Neural progenitor cell (in vitro differentiated cells): ENCODE measurements around the gene STX2. TPM values are rescaled to one million over a fixed set of nuclear protein-coding genes. Genes with fewer than 3 reads are reported as not detected.

Source experiments
- DNase-seq: peaks from one replicate; pipeline ENCODE4 v3.0.0-alpha.2; 2016; ENCODE audit warnings: low spot score
- H2AFZ ChIP-seq: fragments of 200-600 bp; sonication (generic); replicated peaks from 2 replicates; pipeline ENCODE4 v1.6.1; 2016; ENCODE audit warnings: antibody characterized with exemption
- H3F3A ChIP-seq: fragments of 200-600 bp; sonication (generic); 2 replicates; pipeline ENCODE4 v1.6.1; 2016; ENCODE audit warnings: antibody characterized with exemption, low read depth
- H3K27ac ChIP-seq: fragments of 200-600 bp; sonication (generic); 2 replicates; pipeline ENCODE4 v1.5.1; 2016; ENCODE audit warnings: mild to moderate bottlenecking
- H3K27me3 ChIP-seq: fragments of 200-600 bp; sonication (generic); 2 replicates; pipeline ENCODE4 v1.6.1; 2016; ENCODE audit warnings: mild to moderate bottlenecking, moderate library complexity
- H3K36me3 ChIP-seq: fragments of 200-600 bp; sonication (generic); 2 replicates; pipeline ENCODE4 v1.5.1; 2016
- H3K4me1 ChIP-seq: fragments of 200-600 bp; sonication (generic); 2 replicates; pipeline ENCODE4 v1.6.1; 2016; ENCODE audit warnings: mixed run types
- H3K4me2 ChIP-seq: fragments of 200-600 bp; sonication (generic); 2 replicates; pipeline ENCODE4 v1.6.1; 2016
- H3K4me3 ChIP-seq: fragments of 200-600 bp; sonication (generic); 2 replicates; pipeline ENCODE4 v1.5.1; 2016
- H3K79me2 ChIP-seq: fragments of 200-600 bp; sonication (generic); 2 replicates; pipeline ENCODE4 v1.6.1; 2016; ENCODE audit warnings: low read depth
- H3K9ac ChIP-seq: fragments of 200-600 bp; sonication (generic); 2 replicates; pipeline ENCODE4 v1.6.1; 2016
- H3K9me3 ChIP-seq: fragments of 200-600 bp; sonication (generic); 2 replicates; pipeline ENCODE4 v1.5.1; 2016; ENCODE audit warnings: low read depth
- H4K20me1 ChIP-seq: fragments of 200-600 bp; sonication (generic); 2 replicates; pipeline ENCODE4 v1.6.1; 2016; ENCODE audit warnings: low read depth
- H3K27ac Mint-ChIP-seq: 3 replicates; pipeline ENCODE4 v1.8.0; 2021; ENCODE audit warnings: mixed read lengths
- H3K27me3 Mint-ChIP-seq: 2 replicates; pipeline ENCODE4 v1.8.0; 2022; ENCODE audit warnings: low read depth, mild to moderate bottlenecking, inconsistent platforms, moderate library complexity, mixed read lengths; ENCODE audit not compliant: insufficient read depth
- H3K36me3 Mint-ChIP-seq: 3 replicates; pipeline ENCODE4 v1.8.0; 2021; ENCODE audit warnings: mixed read lengths
- H3K4me1 Mint-ChIP-seq: 3 replicates; pipeline ENCODE4 v1.8.0; 2021; ENCODE audit warnings: mixed read lengths
- H3K4me3 Mint-ChIP-seq: 3 replicates; pipeline ENCODE4 v1.8.0; 2021; ENCODE audit warnings: mild to moderate bottlenecking, moderate library complexity, mixed read lengths
- H3K9me3 Mint-ChIP-seq: 3 replicates; pipeline ENCODE4 v1.8.0; 2020; ENCODE audit warnings: mixed read lengths
- CTCF ChIP-seq: fragments of 200-600 bp; sonication (generic); IDR thresholded peaks from 2 replicates; pipeline ENCODE4 v1.5.1; 2017; ENCODE audit warnings: antibody characterized with exemption, mild to moderate bottlenecking
- EZH2 ChIP-seq: fragments of 200-600 bp; sonication (generic); IDR thresholded peaks from 2 replicates; pipeline ENCODE4 v1.6.1; 2017; ENCODE audit warnings: antibody characterized with exemption, mild to moderate bottlenecking, moderate library complexity
- EZH2phosphoT487 ChIP-seq: fragments of 200-600 bp; sonication (generic); IDR thresholded peaks from 2 replicates; pipeline ENCODE4 v1.6.1; 2017; ENCODE audit warnings: antibody characterized with exemption
- total RNA-seq: library from RNA; depleted of rRNA; stranded (reverse); fragments of >200 nt; gene quantifications from 2 replicates; pipeline ENCODE4 v1.2.3, GENCODE V29; 2015; ENCODE audit warnings: low replicate concordance

The STX2 gene
- total RNA-seq, 1 donor from 2014 or later, result 44.0 TPM

GRCh38 chr12:130793554-130793849 lies 45.5 kb downstream of the STX2 start:
- Histone ChIP-seq H3K4me3 (no peak overlapping the region), H2AFZ (no peak overlapping the region), H3K4me1 (peaks cover 20% of the 10 kb centered on the region), H3K79me2 (no peaks in the 10 kb centered on the region), H3K9me3 (no peaks in the 10 kb centered on the region), H3K36me3 (no peaks in the 10 kb centered on the region), H3K9ac (no peak overlapping the region), H3K27ac (no peak overlapping the region), H4K20me1 (peaks cover 18% of the 10 kb centered on the region), H3F3A (peaks cover 7% of the 10 kb centered on the region), H3K4me2 (no peak overlapping the region), H3K27me3 (no peaks in the 10 kb centered on the region)
- H3K27ac Mint-ChIP-seq, result peak overlapping the region; percentile 50
- no peak overlapping the region for H3K4me3 Mint-ChIP-seq
- TF ChIP-seq CTCF (no peak), EZH2phosphoT487 (no peak), EZH2 (no peak)
- no peaks in the 10 kb centered on the region for H3K9me3 Mint-ChIP-seq
- H3K4me1 Mint-ChIP-seq, result peaks cover 34% of the 10 kb centered on the region
- DNase-seq, result no peak
- H3K36me3 Mint-ChIP-seq, result peaks cover 16% of the 10 kb centered on the region
- H3K27me3 Mint-ChIP-seq, result peaks cover 3% of the 10 kb centered on the region

- no peak for TF ChIP-seq EZH2
- TF ChIP-seq CTCF, result no peak
- TF ChIP-seq EZH2phosphoT487, result no peak
- H3K9me3 Mint-ChIP-seq, result no peaks in the 10 kb centered on the region
- Histone ChIP-seq H3K9ac (no peak overlapping the region), H3K9me3 (no peaks in the 10 kb centered on the region), H3K79me2 (no peaks in the 10 kb centered on the region), H4K20me1 (peaks cover 24% of the 10 kb centered on the region), H3K4me2 (no peak overlapping the region), H3F3A (peaks cover 12% of the 10 kb centered on the region), H3K4me1 (peaks cover 25% of the 10 kb centered on the region), H3K27me3 (no peaks in the 10 kb centered on the region), H2AFZ (no peak overlapping the region), H3K36me3 (no peaks in the 10 kb centered on the region), H3K27ac (no peak overlapping the region), H3K4me3 (no peak overlapping the region)
- no peak overlapping the region for H3K4me3 Mint-ChIP-seq
- no peak for DNase-seq
- H3K36me3 Mint-ChIP-seq, result peaks cover 14% of the 10 kb centered on the region
- peak overlapping the region; percentile 50 for H3K27ac Mint-ChIP-seq
- peaks cover 3% of the 10 kb centered on the region for H3K27me3 Mint-ChIP-seq
- H3K4me1 Mint-ChIP-seq, result peaks cover 39% of the 10 kb centered on the region
Observed at GRCh38 chr12:130792821-130793553, 46.1 kb downstream of the STX2 start.

- Histone ChIP-seq H3K9me3 (no peaks in the 10 kb centered on the region), H3K4me2 (no peak overlapping the region), H2AFZ (no peak overlapping the region), H4K20me1 (peaks cover 30% of the 10 kb centered on the region), H3K4me3 (no peak overlapping the region), H3K79me2 (no peaks in the 10 kb centered on the region), H3F3A (peaks cover 17% of the 10 kb centered on the region), H3K27me3 (no peaks in the 10 kb centered on the region), H3K27ac (no peak overlapping the region), H3K36me3 (no peaks in the 10 kb centered on the region), H3K9ac (no peak overlapping the region), H3K4me1 (peaks cover 34% of the 10 kb centered on the region)
- DNase-seq, result no peak
- no peak overlapping the region for H3K4me3 Mint-ChIP-seq
- no peak overlapping the region for H3K27ac Mint-ChIP-seq
- H3K4me1 Mint-ChIP-seq, result peaks cover 52% of the 10 kb centered on the region
- H3K36me3 Mint-ChIP-seq, result peaks cover 6% of the 10 kb centered on the region
- H3K27me3 Mint-ChIP-seq, result peaks cover 3% of the 10 kb centered on the region
- TF ChIP-seq EZH2, result no peak
- TF ChIP-seq CTCF, result no peak
- TF ChIP-seq EZH2phosphoT487, result no peak
- H3K9me3 Mint-ChIP-seq, result no peaks in the 10 kb centered on the region
Observed at GRCh38 chr12:130791629-130792028, 47.4 kb downstream of the STX2 start.
